Forelimb muscle (tissue), 1 donor: ENCODE data around the gene TBX18. TPM values are rescaled to one million over a fixed set of nuclear protein-coding genes. Genes with fewer than 3 reads are reported as not detected.

Source experiments
- DNase-seq: peaks from one replicate; pipeline ENCODE4 v3.0.0-alpha.2; 2013; ENCODE audit warnings: low read depth
- polyA plus RNA-seq: library from polyadenylated mRNA; unstranded; fragments of 120-200 nt; gene quantifications from one replicate; pipeline ENCODE4 v1.2.1, GENCODE V29; 2013; ENCODE audit not compliant: insufficient read length

Gene TBX18
- polyA plus RNA-seq, 1 donor, result 16.8 TPM

DNA sequence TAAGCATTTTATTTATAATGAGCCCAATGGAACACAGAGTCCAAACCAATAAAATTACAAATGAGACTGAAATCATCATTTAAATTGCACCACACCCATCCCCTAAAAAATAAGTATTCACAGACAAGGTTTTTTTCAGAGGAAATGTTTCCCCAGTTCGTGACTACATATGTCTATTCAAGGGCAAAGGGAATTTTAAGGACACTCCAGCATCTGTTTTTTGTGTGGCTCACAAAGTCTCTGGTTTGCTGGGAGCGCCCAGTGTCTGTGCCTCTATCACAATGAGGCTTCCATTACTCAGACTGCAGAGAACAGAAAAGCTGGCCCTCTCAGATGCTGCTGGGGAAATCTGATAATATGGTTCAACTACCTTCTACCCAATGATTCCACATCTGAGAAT lies 16.0 kb downstream of the TBX18 start:
- no peak for DNase-seq

DNA sequence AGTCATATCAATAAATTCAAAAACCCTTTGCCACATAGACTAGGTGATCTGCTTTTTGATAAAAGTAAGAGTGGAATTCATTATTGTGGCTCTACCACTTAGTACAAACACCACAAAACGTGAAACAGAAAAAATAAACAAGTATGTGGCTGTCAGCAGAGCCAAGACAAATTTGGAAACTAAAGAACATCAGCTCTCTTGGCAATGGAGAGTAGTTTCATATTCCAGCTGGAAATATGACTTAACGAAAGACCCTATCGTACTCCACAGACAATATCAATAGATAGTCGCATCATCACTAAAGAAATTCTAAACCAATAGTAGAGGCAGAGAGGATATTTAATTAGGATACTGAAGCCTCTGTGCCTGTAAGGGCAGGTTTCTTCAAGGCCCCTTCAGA lies 20.8 kb downstream of the TBX18 start:
- no peak for DNase-seq

- no peak for DNase-seq
Measured at GRCh38 chr6:84740385-84740784, 24.0 kb downstream of the TBX18 start.

- no peak for DNase-seq
Measured at GRCh38 chr6:84739866-84740208, 24.6 kb downstream of the TBX18 start.

- DNase-seq, result no peak
Measured at GRCh38 chr6:84738996-84739865, 25.2 kb downstream of the TBX18 start.

DNA sequence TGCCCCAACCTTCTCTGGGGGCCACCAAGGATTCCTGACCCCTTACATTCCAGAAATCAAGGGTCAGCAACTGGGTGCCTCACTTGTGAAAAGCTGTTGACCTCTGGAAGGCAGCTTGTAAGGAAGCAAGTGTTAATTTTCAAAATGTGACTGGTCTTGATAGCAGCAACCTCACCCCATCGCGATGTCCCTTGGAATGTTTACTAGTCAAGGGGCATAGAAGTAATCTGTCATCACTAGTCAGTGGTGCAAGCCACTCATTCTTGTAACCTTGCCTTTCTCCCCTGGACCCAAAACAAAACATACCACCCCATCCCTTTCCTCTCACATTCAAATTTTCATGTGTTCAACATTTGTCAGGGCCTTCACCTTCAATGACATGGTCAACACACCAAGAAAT lies 30.5 kb downstream of the TBX18 start:
- DNase-seq, result no peak

DNA sequence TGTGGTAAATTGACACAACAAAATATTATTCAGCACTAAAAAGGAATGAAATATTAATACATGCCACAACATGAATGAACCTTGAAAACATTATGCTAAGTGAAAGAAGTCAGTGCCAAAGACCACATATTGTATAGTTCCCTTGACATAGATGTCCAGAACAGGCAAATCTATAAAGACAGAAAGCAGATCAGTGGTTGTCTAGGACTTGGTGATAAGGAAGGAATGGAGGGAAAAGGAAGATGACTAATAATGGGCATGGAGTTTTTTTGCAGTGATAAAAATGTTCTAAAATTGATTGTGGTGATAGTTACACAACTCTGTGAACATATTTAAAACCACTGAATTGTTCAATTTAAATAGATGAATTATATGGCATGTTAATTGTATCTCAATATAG lies 32.5 kb downstream of the TBX18 start:
- no peak for DNase-seq

DNA sequence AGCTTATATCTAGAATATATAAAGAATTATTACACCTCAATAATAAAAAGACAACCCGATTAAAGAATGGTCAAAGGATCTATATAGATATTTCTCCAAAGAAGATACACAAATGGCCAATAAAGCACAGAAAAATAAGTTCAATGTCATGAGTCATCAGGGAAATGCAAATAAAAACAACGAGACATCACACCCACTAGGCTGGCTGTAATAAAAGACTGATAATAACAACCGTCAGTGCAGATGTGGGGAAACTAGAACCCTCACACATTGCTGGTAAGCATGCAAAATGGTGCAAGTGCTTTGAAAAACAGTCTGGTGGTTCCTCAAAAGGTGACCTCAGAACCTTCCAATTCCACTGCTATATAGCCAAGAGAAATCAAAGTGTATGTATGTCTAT lies 33.0 kb downstream of the TBX18 start:
- no peak for DNase-seq

- DNase-seq, result no peak
Measured at GRCh38 chr6:84728602-84729001, 35.8 kb downstream of the TBX18 start.

DNA sequence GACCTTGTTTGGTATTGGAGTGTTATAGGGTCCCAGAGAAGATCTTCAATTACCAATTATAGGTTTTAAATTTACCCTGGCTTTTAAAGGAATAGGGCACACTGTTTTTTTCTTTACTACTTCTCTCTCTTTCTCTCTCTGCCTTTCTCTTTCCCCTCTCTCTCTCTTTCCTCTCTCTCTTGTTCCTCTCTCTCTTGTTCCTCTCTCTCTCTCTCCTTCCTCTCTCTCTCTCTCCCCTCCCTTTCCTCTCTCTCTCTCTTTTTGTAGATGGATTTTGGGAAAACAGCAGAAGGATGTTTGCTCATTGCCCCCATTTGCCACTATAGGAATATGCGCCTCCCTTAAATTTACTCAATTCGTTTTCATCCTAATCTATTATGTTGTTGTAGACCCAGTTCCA lies 45.2 kb downstream of the TBX18 start:
- no peak for DNase-seq

DNA sequence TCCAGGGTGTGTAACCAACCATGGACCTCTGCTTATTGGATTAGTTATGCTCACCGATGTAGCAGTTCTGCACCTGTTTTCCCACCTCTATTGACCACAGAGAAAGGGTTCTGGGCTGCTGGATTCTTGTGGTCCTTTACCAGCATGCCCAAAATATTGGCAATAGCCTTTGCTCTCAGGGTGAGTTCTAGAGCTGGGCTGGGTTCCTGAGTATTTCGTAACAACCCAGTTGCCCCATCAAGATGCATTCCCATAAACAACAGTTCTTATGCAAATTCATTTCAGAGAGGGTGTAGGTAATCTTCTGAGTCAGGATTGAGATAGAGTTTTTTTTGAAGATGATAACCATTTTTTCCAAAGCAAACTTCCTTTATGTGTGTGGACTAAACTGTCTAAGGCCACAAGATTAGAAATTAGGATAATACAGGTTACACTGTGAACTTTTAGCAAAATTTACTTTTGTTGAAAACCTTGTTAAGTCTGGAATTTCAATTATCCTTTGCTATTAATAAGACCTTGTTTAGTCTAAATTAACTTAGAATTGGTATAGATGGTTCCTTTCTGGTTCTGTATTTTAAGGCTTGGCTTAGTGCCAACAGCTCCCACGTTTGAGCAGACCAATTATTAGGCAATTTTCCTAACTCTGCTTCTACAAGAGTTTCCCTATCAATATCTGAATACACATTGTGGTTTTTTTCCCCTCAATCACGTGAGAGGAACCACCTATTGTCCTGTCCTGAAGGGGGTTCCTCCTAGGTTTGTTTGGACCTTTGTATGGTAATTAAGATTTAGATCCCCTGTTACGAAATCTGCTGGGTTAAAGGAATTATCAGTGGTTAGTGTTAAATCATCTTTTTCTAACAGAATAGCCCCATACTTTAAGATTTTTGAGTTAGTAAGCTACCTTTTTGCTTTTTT lies 46.1 kb downstream of the TBX18 start:
- DNase-seq, result no peak

GRCh38 chr6:84709121-84709520 lies 55.3 kb downstream of the TBX18 start:
- DNase-seq, result no peak

- no peak for DNase-seq
Measured at GRCh38 chr6:84707171-84707570, 57.2 kb downstream of the TBX18 start.

- no peak for DNase-seq
Measured at GRCh38 chr6:84696166-84696565, 68.2 kb downstream of the TBX18 start.

DNA sequence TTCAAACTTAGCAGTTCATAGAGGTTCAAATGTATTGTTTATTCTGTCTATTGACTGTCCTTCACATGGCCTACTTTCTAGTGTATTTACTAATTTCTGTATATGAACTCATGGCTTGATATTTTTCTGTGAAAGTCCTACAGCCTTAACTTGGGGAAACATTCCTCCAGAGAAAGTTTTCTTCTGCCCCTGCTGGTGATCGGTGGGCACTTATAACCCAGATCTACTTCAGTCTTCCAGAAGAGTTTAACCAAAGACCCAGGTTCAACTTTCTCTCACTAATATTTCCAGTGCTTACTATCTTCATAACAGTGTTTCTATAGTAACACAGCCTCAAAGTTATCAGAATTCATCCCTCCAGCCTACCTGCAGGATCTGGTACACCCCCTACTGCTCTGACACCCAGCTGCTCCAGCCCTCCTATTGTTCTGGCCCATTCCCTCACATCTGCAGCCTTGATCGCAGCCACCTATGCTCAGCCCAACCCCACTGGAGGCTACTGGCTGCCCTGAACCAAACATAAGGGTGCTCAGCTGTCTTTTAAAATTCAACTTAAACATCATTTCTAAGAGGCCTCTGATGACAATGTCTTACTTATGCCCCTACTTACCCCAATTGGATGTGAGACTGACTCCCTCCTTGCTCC lies 72.3 kb downstream of the TBX18 start:
- no peak for DNase-seq

DNA sequence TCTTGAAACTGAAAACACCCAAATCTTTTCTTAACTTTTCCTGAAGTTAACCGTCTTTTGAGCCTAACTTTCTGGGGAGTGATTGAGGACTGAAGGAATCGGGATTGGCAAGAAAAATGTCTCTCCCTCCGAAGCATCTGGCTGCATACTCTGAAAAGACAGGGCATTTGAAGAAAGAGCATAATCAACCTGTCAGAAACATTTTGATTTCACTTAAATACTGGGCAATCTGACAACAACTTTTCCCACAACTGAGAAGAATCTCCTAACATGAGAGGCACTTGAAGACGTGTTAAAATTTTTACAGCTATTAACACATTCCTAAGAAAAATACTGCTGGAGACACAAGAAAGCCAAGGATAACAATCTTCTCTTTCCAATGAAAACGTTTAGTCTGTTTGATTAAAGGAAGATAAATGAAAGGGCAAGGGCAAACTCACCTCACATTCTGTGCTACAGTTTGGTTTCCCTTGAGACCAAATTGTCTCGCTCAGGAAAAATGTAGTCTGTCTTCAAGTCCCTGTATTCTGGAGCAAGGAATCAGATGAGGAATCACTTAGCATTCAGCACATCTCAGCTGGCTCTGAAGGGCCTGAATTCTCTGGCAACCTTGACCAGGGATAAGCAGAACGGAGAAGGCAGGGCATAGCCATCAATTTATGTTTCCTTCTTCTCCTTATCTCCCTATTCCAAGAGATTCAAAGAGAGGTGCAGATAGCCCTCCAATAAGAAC lies 76.1 kb downstream of the TBX18 start:
- DNase-seq, result no peak

GRCh38 chr6:84687431-84687830 lies 77.0 kb downstream of the TBX18 start:
- no peak for DNase-seq

DNA sequence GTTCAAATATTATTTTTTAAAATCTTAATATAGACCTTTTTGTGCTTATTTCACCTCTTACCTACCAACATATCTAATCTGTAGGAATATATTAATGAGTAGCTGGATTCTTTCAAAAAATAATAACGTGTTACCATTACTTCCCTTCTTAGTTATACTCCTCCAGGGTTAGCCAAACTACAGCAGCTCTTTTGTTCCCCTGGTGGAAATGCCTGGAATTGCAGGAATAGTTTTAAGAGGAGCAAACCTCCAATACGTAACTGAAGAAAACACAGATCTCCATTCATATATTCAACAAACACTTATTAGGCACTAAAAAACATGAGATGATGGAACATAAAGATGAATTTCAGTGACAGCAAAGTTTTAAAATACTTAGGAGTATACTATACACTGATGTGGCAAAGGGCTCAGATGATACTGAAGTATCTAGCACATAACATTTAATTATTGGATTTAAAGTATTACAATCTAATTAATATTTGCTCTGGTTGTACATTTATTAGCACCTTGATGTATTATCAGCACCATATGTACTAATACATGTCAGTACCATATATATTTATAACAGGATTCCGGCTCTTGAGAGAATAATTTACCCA lies 78.3 kb downstream of the TBX18 start:
- no peak for DNase-seq

GRCh38 chr6:84681693-84682326 lies 82.6 kb downstream of the TBX18 start:
- DNase-seq, result no peak

GRCh38 chr6:84675651-84676050 lies 88.7 kb downstream of the TBX18 start:
- no peak for DNase-seq

DNA sequence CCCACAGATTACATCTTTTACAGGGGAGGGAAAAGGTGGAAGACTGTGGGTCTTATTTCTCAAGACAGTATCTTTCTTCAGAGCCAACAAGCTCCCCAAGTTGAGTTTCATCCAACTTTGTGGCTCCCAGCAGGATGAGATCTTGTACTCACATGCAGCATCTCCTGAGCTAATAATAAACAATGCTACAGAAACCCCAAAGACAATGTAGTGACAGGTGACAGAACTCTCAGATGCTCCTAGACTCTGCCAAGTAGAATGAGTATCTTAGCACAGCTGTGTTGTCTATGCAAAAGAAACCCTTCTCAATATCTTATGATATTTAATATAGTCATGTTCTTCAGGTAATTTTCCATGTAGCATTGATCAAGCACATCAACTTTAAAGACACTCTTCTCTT lies 90.0 kb downstream of the TBX18 start:
- DNase-seq, result no peak
